Neutrophil (primary cell): ENCODE measurements around the gene NRSN1.

Experiments used
- H3K27ac ChIP-seq: fragments of 200-600 bp; sonication (generic); 2 replicates; pipeline ENCODE4 v1.5.1; 2016; ENCODE audit warnings: mild to moderate bottlenecking, moderate library complexity
- H3K27me3 ChIP-seq: fragments of 200-600 bp; sonication (generic); 2 replicates; pipeline ENCODE4 v1.6.0; 2016; ENCODE audit warnings: mild to moderate bottlenecking
- H3K36me3 ChIP-seq: fragments of 200-600 bp; sonication (generic); 2 replicates; pipeline ENCODE4 v1.5.1; 2017
- H3K4me1 ChIP-seq, 2 experiments: fragments of 200-600 bp in 1 of 2; sonication (generic) in 1 of 2; 1 replicate in 1 of 2; 2 replicates in 1 of 2; pipeline versions ENCODE4 v1.5.1 to v1.6.1; 2013 to 2016; ENCODE audit warnings: low read depth in 1 of 2, low read length in 1 of 2, mild to moderate bottlenecking in 1 of 2, moderate library complexity in 1 of 2; ENCODE audit not compliant: control insufficient read depth in 1 of 2, insufficient read depth in 1 of 2
- H3K4me3 ChIP-seq, 2 experiments: fragments of 200-600 bp in 1 of 2; sonication (generic) in 1 of 2; 1 replicate in 1 of 2; 2 replicates in 1 of 2; pipeline ENCODE4 v1.5.1; 2013 to 2016; ENCODE audit warnings: low read depth in 1 of 2, low read length in 1 of 2, mild to moderate bottlenecking in 1 of 2, moderate library complexity in 1 of 2
- H3K9me3 ChIP-seq: fragments of 200-600 bp; sonication (generic); 2 replicates; pipeline ENCODE4 v1.5.1; 2016
- CTCF ChIP-seq: fragments of 200-600 bp; sonication (generic); IDR thresholded peaks from 2 replicates; pipeline ENCODE4 v1.5.1; 2016; ENCODE audit warnings: antibody characterized with exemption

NRSN1 gene

GRCh38 chr6:24148154-24148570 is 22.1 kb downstream of the NRSN1 start:
- Histone ChIP-seq H3K27ac (no peak overlapping the region), H3K27me3 (no peaks in the 10 kb centered on the region), H3K36me3 (no peaks in the 10 kb centered on the region), H3K9me3 (no peaks in the 10 kb centered on the region), H3K4me1 (no peaks in the 10 kb centered on the region), H3K4me3 (no peak overlapping the region)
- TF ChIP-seq CTCF, result no peak

- Histone ChIP-seq H3K27me3 (no peaks in the 10 kb centered on the region), H3K4me1 (no peaks in the 10 kb centered on the region), H3K9me3 (no peaks in the 10 kb centered on the region), H3K4me3 (no peak overlapping the region), H3K27ac (no peak overlapping the region), H3K36me3 (no peaks in the 10 kb centered on the region)
- TF ChIP-seq CTCF, result no peak
Measured at GRCh38 chr6:24148684-24149083, 22.7 kb downstream of the NRSN1 start.

GRCh38 chr6:24149296-24149695 is 23.3 kb downstream of the NRSN1 start:
- H3K27me3 ChIP-seq, result no peaks in the 10 kb centered on the region
- H3K9me3 ChIP-seq, result no peaks in the 10 kb centered on the region
- no peaks in the 10 kb centered on the region for H3K36me3 ChIP-seq
- no peak overlapping the region for H3K4me3 ChIP-seq
- TF ChIP-seq CTCF, result no peak
- H3K4me1 ChIP-seq, result no peaks in the 10 kb centered on the region
- no peak overlapping the region for H3K27ac ChIP-seq

GRCh38 chr6:24149836-24150235 is 23.8 kb downstream of the NRSN1 start:
- TF ChIP-seq CTCF, result no peak
- no peak overlapping the region for H3K4me3 ChIP-seq

GRCh38 chr6:24152014-24152413 is 26.0 kb downstream of the NRSN1 start:
- Histone ChIP-seq H3K27ac (no peak overlapping the region), H3K27me3 (no peaks in the 10 kb centered on the region), H3K4me1 (no peaks in the 10 kb centered on the region), H3K4me3 (no peak overlapping the region), H3K9me3 (no peaks in the 10 kb centered on the region), H3K36me3 (no peaks in the 10 kb centered on the region)
- no peak for TF ChIP-seq CTCF

More at GRCh38 chr6:24149836-24150235, 23.8 kb downstream of the NRSN1 start:
- no peaks in the 10 kb centered on the region for H3K9me3 ChIP-seq
- no peaks in the 10 kb centered on the region for H3K4me1 ChIP-seq
- no peaks in the 10 kb centered on the region for H3K27me3 ChIP-seq
- H3K27ac ChIP-seq, result no peak overlapping the region
- H3K36me3 ChIP-seq, result no peaks in the 10 kb centered on the region

- Histone ChIP-seq H3K4me1 (no peaks in the 10 kb centered on the region), H3K4me3 (no peak overlapping the region), H3K9me3 (no peaks in the 10 kb centered on the region), H3K27me3 (no peaks in the 10 kb centered on the region), H3K27ac (no peak overlapping the region), H3K36me3 (no peaks in the 10 kb centered on the region)
- TF ChIP-seq CTCF, result no peak
Measured at GRCh38 chr6:24154121-24154520, 28.1 kb downstream of the NRSN1 start.
